T-helper 2 cell treated with Interferon-gamma antibody and Interleukin-4, amounts not matched to agents 5 μg/mL and 100 μg/mL, for 36 hours (primary cell): ENCODE data around the gene GPC6.

Experiments used
- DNase-seq: peaks from one replicate; pipeline ENCODE4 v3.0.0; 2021; ENCODE audit warnings: low spot score
- H3K27ac Mint-ChIP-seq: one replicate; pipeline ENCODE4 v1.8.0; 2021; ENCODE audit warnings: mild to moderate bottlenecking, mixed read lengths
- H3K27me3 Mint-ChIP-seq: one replicate; pipeline ENCODE4 v1.8.0; 2021; ENCODE audit warnings: low read depth, mixed read lengths
- H3K36me3 Mint-ChIP-seq: one replicate; pipeline ENCODE4 v1.8.0; 2021; ENCODE audit warnings: low read depth, mixed read lengths
- H3K4me1 Mint-ChIP-seq: one replicate; pipeline ENCODE4 v1.8.0; 2021; ENCODE audit warnings: low read depth, mixed read lengths
- H3K4me3 Mint-ChIP-seq: one replicate; pipeline ENCODE4 v1.8.0; 2022; ENCODE audit warnings: mild to moderate bottlenecking, moderate library complexity, mixed read lengths
- H3K9me3 Mint-ChIP-seq: one replicate; pipeline ENCODE4 v1.8.0; 2021; ENCODE audit warnings: mixed read lengths

GPC6 gene

GRCh38 chr13:94169454-94170144, 943.0 kb downstream of the GPC6 start:
- no peak for DNase-seq
- no peak overlapping the region for H3K27ac Mint-ChIP-seq
- no peaks in the 10 kb centered on the region for H3K27me3 Mint-ChIP-seq
- H3K4me3 Mint-ChIP-seq: no peak overlapping the region
- H3K36me3 Mint-ChIP-seq: no peaks in the 10 kb centered on the region
- no peaks in the 10 kb centered on the region for H3K4me1 Mint-ChIP-seq
- no peaks in the 10 kb centered on the region for H3K9me3 Mint-ChIP-seq

GRCh38 chr13:94170145-94170571, 943.6 kb downstream of the GPC6 start:
- no peaks in the 10 kb centered on the region for H3K27me3 Mint-ChIP-seq
- no peak for DNase-seq
- H3K9me3 Mint-ChIP-seq: no peaks in the 10 kb centered on the region
- H3K27ac Mint-ChIP-seq: no peak overlapping the region
- H3K4me3 Mint-ChIP-seq: no peak overlapping the region
- H3K4me1 Mint-ChIP-seq: no peaks in the 10 kb centered on the region
- no peaks in the 10 kb centered on the region for H3K36me3 Mint-ChIP-seq

GRCh38 chr13:94172416-94172815, 945.8 kb downstream of the GPC6 start:
- H3K36me3 Mint-ChIP-seq: no peaks in the 10 kb centered on the region
- H3K4me3 Mint-ChIP-seq: no peak overlapping the region
- no peak for DNase-seq
- no peak overlapping the region for H3K27ac Mint-ChIP-seq
- no peaks in the 10 kb centered on the region for H3K9me3 Mint-ChIP-seq
- H3K4me1 Mint-ChIP-seq: no peaks in the 10 kb centered on the region
- no peaks in the 10 kb centered on the region for H3K27me3 Mint-ChIP-seq

- Mint-ChIP-seq H3K9me3 (no peaks in the 10 kb centered on the region), H3K4me3 (no peak overlapping the region), H3K27ac (no peak overlapping the region), H3K36me3 (no peaks in the 10 kb centered on the region), H3K27me3 (no peaks in the 10 kb centered on the region), H3K4me1 (no peaks in the 10 kb centered on the region)
- no peak for DNase-seq
Observed at GRCh38 chr13:94173312-94173854, 946.8 kb downstream of the GPC6 start.

GRCh38 chr13:94174009-94174408, 947.4 kb downstream of the GPC6 start:
- Mint-ChIP-seq H3K36me3 (no peaks in the 10 kb centered on the region), H3K4me3 (no peak overlapping the region), H3K27me3 (no peaks in the 10 kb centered on the region), H3K9me3 (no peaks in the 10 kb centered on the region), H3K27ac (no peak overlapping the region), H3K4me1 (peaks cover 5% of the 10 kb centered on the region)
- DNase-seq: no peak

GRCh38 chr13:94175076-94175475, 948.5 kb downstream of the GPC6 start:
- Mint-ChIP-seq H3K36me3 (no peaks in the 10 kb centered on the region), H3K4me3 (no peak overlapping the region), H3K4me1 (peaks cover 6% of the 10 kb centered on the region), H3K27ac (no peak overlapping the region), H3K9me3 (no peaks in the 10 kb centered on the region), H3K27me3 (no peaks in the 10 kb centered on the region)
- DNase-seq: no peak

- Mint-ChIP-seq H3K27me3 (no peaks in the 10 kb centered on the region), H3K4me1 (peaks cover 6% of the 10 kb centered on the region), H3K9me3 (no peaks in the 10 kb centered on the region), H3K27ac (no peak overlapping the region), H3K36me3 (no peaks in the 10 kb centered on the region), H3K4me3 (no peak overlapping the region)
- no peak for DNase-seq
Observed at GRCh38 chr13:94176561-94176960, 950.0 kb downstream of the GPC6 start.

GRCh38 chr13:94177041-94177440, 950.4 kb downstream of the GPC6 start:
- no peaks in the 10 kb centered on the region for H3K9me3 Mint-ChIP-seq
- H3K27ac Mint-ChIP-seq: no peak overlapping the region
- H3K4me3 Mint-ChIP-seq: no peak overlapping the region
- DNase-seq: no peak
- H3K27me3 Mint-ChIP-seq: no peaks in the 10 kb centered on the region
- no peaks in the 10 kb centered on the region for H3K36me3 Mint-ChIP-seq
- H3K4me1 Mint-ChIP-seq: peaks cover 6% of the 10 kb centered on the region

- H3K27ac Mint-ChIP-seq: no peak overlapping the region
- peaks cover 6% of the 10 kb centered on the region for H3K4me1 Mint-ChIP-seq
- no peak overlapping the region for H3K4me3 Mint-ChIP-seq
- no peaks in the 10 kb centered on the region for H3K27me3 Mint-ChIP-seq
- no peaks in the 10 kb centered on the region for H3K36me3 Mint-ChIP-seq
- peak; percentile 4 for DNase-seq
- H3K9me3 Mint-ChIP-seq: no peaks in the 10 kb centered on the region
Observed at GRCh38 chr13:94178625-94179244, 952.1 kb downstream of the GPC6 start.

GRCh38 chr13:94181461-94182107, 955.0 kb downstream of the GPC6 start:
- Mint-ChIP-seq H3K27me3 (no peaks in the 10 kb centered on the region), H3K9me3 (no peaks in the 10 kb centered on the region), H3K4me3 (no peak overlapping the region), H3K36me3 (no peaks in the 10 kb centered on the region), H3K4me1 (peaks cover 6% of the 10 kb centered on the region), H3K27ac (no peak overlapping the region)
- DNase-seq: no peak

- H3K4me3 Mint-ChIP-seq: no peak overlapping the region
- DNase-seq: no peak
- H3K36me3 Mint-ChIP-seq: no peaks in the 10 kb centered on the region
- H3K4me1 Mint-ChIP-seq: peaks cover 6% of the 10 kb centered on the region
- no peaks in the 10 kb centered on the region for H3K9me3 Mint-ChIP-seq
- no peaks in the 10 kb centered on the region for H3K27me3 Mint-ChIP-seq
- H3K27ac Mint-ChIP-seq: no peak overlapping the region
Observed at GRCh38 chr13:94182185-94182761, 955.7 kb downstream of the GPC6 start.

- Mint-ChIP-seq H3K4me1 (no peaks in the 10 kb centered on the region), H3K4me3 (no peak overlapping the region), H3K27me3 (no peaks in the 10 kb centered on the region), H3K27ac (no peak overlapping the region), H3K36me3 (no peaks in the 10 kb centered on the region), H3K9me3 (no peaks in the 10 kb centered on the region)
- no peak for DNase-seq
Observed at GRCh38 chr13:94186470-94186869, 959.9 kb downstream of the GPC6 start.

- H3K27me3 Mint-ChIP-seq: no peaks in the 10 kb centered on the region
- DNase-seq: no peak
Observed at GRCh38 chr13:94188201-94188854, 961.7 kb downstream of the GPC6 start.

More at GRCh38 chr13:94188201-94188854, 961.7 kb downstream of the GPC6 start:
- H3K4me1 Mint-ChIP-seq: no peaks in the 10 kb centered on the region
- no peaks in the 10 kb centered on the region for H3K9me3 Mint-ChIP-seq
- H3K36me3 Mint-ChIP-seq: no peaks in the 10 kb centered on the region
- no peak overlapping the region for H3K4me3 Mint-ChIP-seq
- H3K27ac Mint-ChIP-seq: no peak overlapping the region
